Measurements from ENCODE around the gene GADD45G.

The GADD45G gene

DNA sequence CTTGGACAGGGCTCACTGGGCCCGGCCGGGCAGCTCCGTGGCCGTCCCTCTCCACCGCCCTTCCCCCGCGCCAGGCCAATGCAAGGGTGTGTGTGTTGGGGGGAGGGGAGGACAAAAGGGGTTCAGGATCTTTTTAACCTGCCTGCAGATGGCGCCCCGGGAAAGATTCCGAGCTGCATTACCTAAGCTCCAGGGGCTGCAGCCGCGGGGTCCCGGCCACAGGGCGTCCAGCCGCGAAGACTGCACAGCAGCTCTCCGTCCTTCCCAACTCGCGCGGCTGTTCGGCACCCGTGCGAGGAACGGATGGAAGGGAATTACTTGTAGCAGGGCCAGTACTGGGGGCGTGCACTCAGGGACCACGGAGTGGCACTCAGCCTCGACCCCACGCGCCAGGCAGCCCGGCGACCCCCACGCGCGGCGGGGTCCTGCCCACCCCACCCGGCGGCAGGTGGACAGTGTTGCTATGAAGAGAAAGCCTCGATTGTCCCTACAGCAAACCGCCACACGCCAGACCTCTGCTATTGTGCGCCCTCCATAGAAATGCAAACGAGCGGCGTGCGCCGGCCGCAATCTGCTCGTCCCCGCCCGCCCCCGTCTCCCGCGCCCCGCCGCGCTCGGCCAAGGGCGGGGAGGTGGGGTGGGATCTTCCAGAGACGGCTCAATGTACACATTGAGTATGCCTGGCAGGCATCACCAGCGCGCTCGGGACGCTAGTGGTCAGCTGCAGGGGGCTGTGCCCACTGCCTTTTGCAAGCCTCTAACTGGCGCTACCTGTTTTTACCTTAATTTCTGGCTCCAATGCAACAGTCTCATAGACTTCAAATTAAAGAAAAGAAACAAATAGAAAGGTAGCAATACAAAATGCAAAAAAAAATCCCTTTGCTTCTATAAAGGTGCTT, 796 bp upstream of the GADD45G start:
- Histone ChIP-seq H3K27ac (ENCODE audit: low read length) (no peak overlapping the region), H3K4me1 (ENCODE audit: control insufficient read depth in 1 of 2, insufficient read depth in 2 of 2, low read length in 2 of 2) (peaks cover 12 to 34% of the 10 kb centered on the region in 2 donors), H3K36me3 (ENCODE audit: control insufficient read depth in 1 of 2, insufficient read depth in 2 of 2, low read length in 2 of 2) (no peaks in the 10 kb centered on the region), H3K27me3 (ENCODE audit: low read depth, low read length) (no peaks in the 10 kb centered on the region), H3K4me3 (ENCODE audit: low read depth in 1 of 2, low read length in 2 of 2) (peak overlapping the region; percentile 71 to 92), H3K9me3 (ENCODE audit: control insufficient read depth in 1 of 2, low read length in 2 of 2) (no peaks in the 10 kb centered on the region)

- Histone ChIP-seq H3K36me3 (ENCODE audit: control insufficient read depth in 1 of 2, insufficient read depth in 2 of 2, low read length in 2 of 2) (no peaks in the 10 kb centered on the region), H3K4me3 (ENCODE audit: low read depth in 1 of 2, low read length in 2 of 2) (peak overlapping the region; percentile 71 to 92), H3K27ac (ENCODE audit: low read length) (peak overlapping the region; percentile 67), H3K27me3 (ENCODE audit: low read depth, low read length) (no peaks in the 10 kb centered on the region), H3K4me1 (ENCODE audit: control insufficient read depth in 1 of 2, insufficient read depth in 2 of 2, low read length in 2 of 2) (peaks cover 12 to 34% of the 10 kb centered on the region in 2 donors), H3K9me3 (ENCODE audit: control insufficient read depth in 1 of 2, low read length in 2 of 2) (no peaks in the 10 kb centered on the region)
Observed at GRCh38 chr9:89605465-89606048, 745 bp downstream of the GADD45G start.

GRCh38 chr9:89606049-89606623, 1.3 kb downstream of the GADD45G start:
- H3K4me1 ChIP-seq (ENCODE audit: control insufficient read depth in 1 of 2, insufficient read depth in 2 of 2, low read length in 2 of 2), result peaks cover 12 to 34% of the 10 kb centered on the region in 2 donors
- no peaks in the 10 kb centered on the region for H3K27me3 ChIP-seq (ENCODE audit: low read depth, low read length)
- no peaks in the 10 kb centered on the region for H3K9me3 ChIP-seq (ENCODE audit: control insufficient read depth in 1 of 2, low read length in 2 of 2)
- H3K27ac ChIP-seq (ENCODE audit: low read length), result peak overlapping the region; percentile 67
- peak overlapping the region; percentile 71 to 92 for H3K4me3 ChIP-seq (ENCODE audit: low read depth in 1 of 2, low read length in 2 of 2)
- H3K36me3 ChIP-seq (ENCODE audit: control insufficient read depth in 1 of 2, insufficient read depth in 2 of 2, low read length in 2 of 2), result no peaks in the 10 kb centered on the region

GRCh38 chr9:89606624-89607311, 2.0 kb downstream of the GADD45G start:
- Histone ChIP-seq H3K4me3 (ENCODE audit: low read depth in 1 of 2, low read length in 2 of 2) (peak overlapping the region; percentile 59 to 92), H3K27me3 (ENCODE audit: low read depth, low read length) (no peaks in the 10 kb centered on the region)

GRCh38 chr9:89608641-89609335, 4.0 kb downstream of the GADD45G start:
- no peaks in the 10 kb centered on the region for H3K36me3 ChIP-seq (ENCODE audit: control insufficient read depth in 1 of 2, insufficient read depth in 2 of 2, low read length in 2 of 2)
- H3K4me1 ChIP-seq (ENCODE audit: control insufficient read depth in 1 of 2, insufficient read depth in 2 of 2, low read length in 2 of 2), result peaks cover 12 to 27% of the 10 kb centered on the region in 2 donors
- no peaks in the 10 kb centered on the region for H3K27me3 ChIP-seq (ENCODE audit: low read depth, low read length)
- no peak overlapping the region for H3K4me3 ChIP-seq (ENCODE audit: low read depth in 1 of 2, low read length in 2 of 2)
- no peaks in the 10 kb centered on the region for H3K9me3 ChIP-seq (ENCODE audit: control insufficient read depth in 1 of 2, low read length in 2 of 2)
- no peak overlapping the region for H3K27ac ChIP-seq (ENCODE audit: low read length)

More at GRCh38 chr9:89606624-89607311, 2.0 kb downstream of the GADD45G start:
- peak overlapping the region; percentile 67 for H3K27ac ChIP-seq (ENCODE audit: low read length)
- no peaks in the 10 kb centered on the region for H3K36me3 ChIP-seq (ENCODE audit: control insufficient read depth in 1 of 2, insufficient read depth in 2 of 2, low read length in 2 of 2)
- peaks cover 12 to 34% of the 10 kb centered on the region in 2 donors for H3K4me1 ChIP-seq (ENCODE audit: control insufficient read depth in 1 of 2, insufficient read depth in 2 of 2, low read length in 2 of 2)
- no peaks in the 10 kb centered on the region for H3K9me3 ChIP-seq (ENCODE audit: control insufficient read depth in 1 of 2, low read length in 2 of 2)

- no peak overlapping the region for H3K27ac ChIP-seq (ENCODE audit: low read length)
Observed at GRCh38 chr9:89609426-89610006, 4.7 kb downstream of the GADD45G start.

DNA sequence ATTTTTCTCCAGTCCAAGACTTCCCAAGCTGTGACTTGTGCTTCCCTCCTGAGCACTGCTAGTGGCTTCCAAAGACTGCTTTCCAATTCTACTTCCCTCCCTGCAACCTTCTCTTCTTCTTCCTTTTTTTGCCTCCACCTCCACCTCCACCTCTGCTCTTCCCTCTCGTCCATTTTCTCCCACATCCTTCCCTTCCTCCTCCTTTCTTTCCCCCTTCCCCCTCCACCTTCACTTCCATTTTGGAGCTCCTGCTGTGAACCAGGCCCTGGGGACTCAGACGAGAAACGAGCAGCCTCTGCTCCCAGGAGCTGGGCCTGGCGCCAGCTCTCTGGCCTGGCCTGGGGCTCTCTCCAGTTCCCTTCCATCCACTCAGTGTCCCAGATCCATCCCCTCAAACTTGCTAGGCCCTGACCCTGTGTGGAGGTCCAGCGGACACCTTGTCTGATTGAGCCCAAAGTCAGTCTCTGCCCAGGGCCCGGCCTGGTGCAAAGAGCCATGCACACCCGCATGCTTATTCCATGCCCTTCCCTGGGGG, 5.6 kb downstream of the GADD45G start:
- Histone ChIP-seq H3K27me3 (ENCODE audit: low read depth, low read length) (no peaks in the 10 kb centered on the region), H3K4me1 (ENCODE audit: control insufficient read depth in 1 of 2, insufficient read depth in 2 of 2, low read length in 2 of 2) (peaks cover 12 to 14% of the 10 kb centered on the region in 2 donors), H3K27ac (ENCODE audit: low read length) (no peak overlapping the region), H3K4me3 (ENCODE audit: low read depth in 1 of 2, low read length in 2 of 2) (no peak overlapping the region), H3K9me3 (ENCODE audit: control insufficient read depth in 1 of 2, low read length in 2 of 2) (no peaks in the 10 kb centered on the region), H3K36me3 (ENCODE audit: control insufficient read depth in 1 of 2, insufficient read depth in 2 of 2, low read length in 2 of 2) (no peaks in the 10 kb centered on the region)

More at GRCh38 chr9:89609426-89610006, 4.7 kb downstream of the GADD45G start:
- no peak overlapping the region for H3K4me3 ChIP-seq (ENCODE audit: low read depth in 1 of 2, low read length in 2 of 2)
- no peaks in the 10 kb centered on the region for H3K36me3 ChIP-seq (ENCODE audit: control insufficient read depth in 1 of 2, insufficient read depth in 2 of 2, low read length in 2 of 2)
- no peaks in the 10 kb centered on the region for H3K9me3 ChIP-seq (ENCODE audit: control insufficient read depth in 1 of 2, low read length in 2 of 2)
- H3K27me3 ChIP-seq (ENCODE audit: low read depth, low read length), result no peaks in the 10 kb centered on the region
- H3K4me1 ChIP-seq (ENCODE audit: control insufficient read depth in 1 of 2, insufficient read depth in 2 of 2, low read length in 2 of 2), result peaks cover 12 to 20% of the 10 kb centered on the region in 2 donors

DNA sequence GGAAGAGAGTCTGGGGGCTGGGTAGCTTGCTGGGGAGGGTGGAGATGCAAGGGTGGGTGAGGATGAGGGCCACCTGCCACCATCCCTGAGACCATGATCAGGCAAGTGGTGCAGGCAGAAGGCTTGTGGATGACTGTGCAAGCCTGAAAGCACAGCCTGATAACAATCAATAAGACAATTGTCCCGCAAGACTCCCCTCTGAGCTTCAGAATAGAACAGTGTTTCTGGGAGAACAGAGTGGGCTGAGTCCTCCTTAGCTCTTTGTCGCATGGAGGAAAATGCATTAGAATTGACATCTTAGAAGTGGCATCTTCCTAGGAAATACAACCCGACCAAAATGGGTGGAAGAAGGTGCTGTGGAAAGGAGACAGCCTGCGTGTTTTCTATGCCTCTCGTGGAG, 6.6 kb downstream of the GADD45G start:
- H3K27ac ChIP-seq (ENCODE audit: low read length), result no peak overlapping the region
- H3K9me3 ChIP-seq (ENCODE audit: control insufficient read depth in 1 of 2, low read length in 2 of 2), result no peaks in the 10 kb centered on the region
- no peaks in the 10 kb centered on the region for H3K36me3 ChIP-seq (ENCODE audit: control insufficient read depth in 1 of 2, insufficient read depth in 2 of 2, low read length in 2 of 2)
- H3K27me3 ChIP-seq (ENCODE audit: low read depth, low read length), result no peaks in the 10 kb centered on the region
- H3K4me1 ChIP-seq (ENCODE audit: control insufficient read depth in 1 of 2, insufficient read depth in 2 of 2, low read length in 2 of 2), result peaks cover 11% of the 10 kb centered on the region in 2 donors
- H3K4me3 ChIP-seq (ENCODE audit: low read depth in 1 of 2, low read length in 2 of 2), result no peak overlapping the region

- Histone ChIP-seq H3K4me1 (ENCODE audit: control insufficient read depth in 1 of 2, insufficient read depth in 2 of 2, low read length in 2 of 2) (no peaks in the 10 kb centered on the region), H3K27me3 (ENCODE audit: low read depth, low read length) (no peaks in the 10 kb centered on the region), H3K27ac (ENCODE audit: low read length) (no peak overlapping the region), H3K4me3 (ENCODE audit: low read depth in 1 of 2, low read length in 2 of 2) (no peak overlapping the region), H3K36me3 (ENCODE audit: control insufficient read depth in 1 of 2, insufficient read depth in 2 of 2, low read length in 2 of 2) (no peaks in the 10 kb centered on the region), H3K9me3 (ENCODE audit: control insufficient read depth in 1 of 2, low read length in 2 of 2) (no peaks in the 10 kb centered on the region)
Observed at GRCh38 chr9:89612566-89613278, 7.9 kb downstream of the GADD45G start.
